Psoas muscle (tissue), 8 donors: ENCODE results near the gene JMJD1C. TPM values are rescaled to one million over a fixed set of nuclear protein-coding genes. Genes with fewer than 3 reads are reported as not detected.

Experiments
- ATAC-seq, 4 donors: fragments of 200-7000 bp; cut with Tn5 transposase; one replicate each; pipeline ENCODE4 v1.9.1; 2020; ENCODE audit warnings: moderate library complexity in 3 of 4, mild to moderate bottlenecking in 2 of 4
- DNase-seq, 2 donors: peaks; one replicate each; pipeline ENCODE4 v3.0.0-alpha.2; 2020
- H3K27ac ChIP-seq: fragments of 200-600 bp; one replicate; pipeline ENCODE4 v1.8.0; 2022
- H3K27me3 ChIP-seq, 3 donors: fragments of 200-600 bp in 1 of 3; one replicate each; pipeline versions ENCODE4 v1.6.1 to v1.8.0; 2013 to 2022; ENCODE audit warnings: low read length in 2 of 3, mild to moderate bottlenecking in 2 of 3, moderate library complexity in 1 of 3; ENCODE audit not compliant: insufficient read depth in 3 of 3
- H3K36me3 ChIP-seq, 2 donors: fragments of 200-600 bp in 1 of 2; one replicate each; pipeline versions ENCODE4 v1.6.1 to v1.8.0; 2013 to 2022; ENCODE audit warnings: low read depth in 1 of 2, mild to moderate bottlenecking in 1 of 2, moderate library complexity in 1 of 2; ENCODE audit not compliant: insufficient read depth in 1 of 2
- H3K4me1 ChIP-seq: fragments of 200-600 bp; one replicate; pipeline ENCODE4 v1.8.0; 2022
- H3K4me3 ChIP-seq: fragments of 200-600 bp; one replicate; pipeline ENCODE4 v1.8.0; 2022; ENCODE audit warnings: mild to moderate bottlenecking
- H3K9me3 ChIP-seq: fragments of 200-600 bp; one replicate; pipeline ENCODE4 v1.8.0; 2022
- WGBS, 3 donors: extraction: QIAGEN DNeasy Blood & Tissue Kit; methylation state at CpG; one replicate each; pipeline versions ENCODE4 v1.1.6 to v1.1.7; 2013; 5-methylcytosine and 5-hydroxymethylcytosine counted together
- intact Hi-C, 2 donors: fragments of 100-400 bp; cut with DNase I; formaldehyde crosslinking; loops; one replicate each; pipeline versions ENCODE4 v1.11.0 to v1.14.2; 2022
- polyA plus RNA-seq, 3 donors: library from polyadenylated mRNA; stranded (reverse); fragments of 200-250 nt; gene quantifications; one replicate each; pipeline ENCODE4 v1.2.3, GENCODE V29; 2013
- total RNA-seq, 4 donors: library from RNA; stranded (reverse); fragmentation: NEBNext Ultra II Directional in 2 of 4; extraction: Animal tissue kit (Norgen Biotek cat#: 25700) in 2 of 4; gene quantifications; one replicate each; pipeline versions ENCODE4 v1.2.1 to v1.2.4, GENCODE V29; 2021 to 2023
- TF ChIP-seq, protein P1 (sequence below): fragments of 200-600 bp; IDR thresholded peaks from one replicate; pipeline ENCODE4 v1.8.0; 2022; ENCODE audit warnings: antibody characterized with exemption
- donor health status: healthy with polysubstance abuse.
- donor health status: DM: no; HTN: no; CAD: no; lungs with moderate emphysema.
- donor health status: Bipolar disorder and iron deficiency.
- donor health status: healthy.
- donor health status: DM: yes; HTN: yes; CAD: no.
- donor health status: DM: no; HTN: no; CAD: no.
- donor health status: DM: no; HTN: no; CAD: no.
- donor health status: DM: yes; HTN: yes; CAD: no.

Gene JMJD1C
- total and polyA plus RNA-seq, 7 donors, result 17.5 to 74.4 (median 28.8) TPM

- peaks cover 43% of the 10 kb centered on the region for H3K4me1 ChIP-seq
Measured at GRCh38 chr10:63264617-63265221, 201.1 kb downstream of the JMJD1C start.

GRCh38 chr10:63262430-63263073 is 203.2 kb downstream of the JMJD1C start:
- H3K27me3 ChIP-seq, result no peaks in the 10 kb centered on the region
- DNase-seq, result no peak
- peak overlapping the region; percentile 3 for H3K4me3 ChIP-seq
- H3K9me3 ChIP-seq, result no peaks in the 10 kb centered on the region
- intact Hi-C loops, result loop anchor here (2.0 to 10.0 kb wide), 3 partner anchors 20 to 202 kb away; partner anchors contain the start of gene JMJD1C (in 1 of the 2)
- H3K36me3 ChIP-seq, result peaks cover 0 to 11% of the 10 kb centered on the region in 2 donors
- peaks cover 60% of the 10 kb centered on the region for H3K4me1 ChIP-seq
- peak overlapping the region; percentile 32 for H3K27ac ChIP-seq
- no peak for ATAC-seq
- TF ChIP-seq, protein P1, sequence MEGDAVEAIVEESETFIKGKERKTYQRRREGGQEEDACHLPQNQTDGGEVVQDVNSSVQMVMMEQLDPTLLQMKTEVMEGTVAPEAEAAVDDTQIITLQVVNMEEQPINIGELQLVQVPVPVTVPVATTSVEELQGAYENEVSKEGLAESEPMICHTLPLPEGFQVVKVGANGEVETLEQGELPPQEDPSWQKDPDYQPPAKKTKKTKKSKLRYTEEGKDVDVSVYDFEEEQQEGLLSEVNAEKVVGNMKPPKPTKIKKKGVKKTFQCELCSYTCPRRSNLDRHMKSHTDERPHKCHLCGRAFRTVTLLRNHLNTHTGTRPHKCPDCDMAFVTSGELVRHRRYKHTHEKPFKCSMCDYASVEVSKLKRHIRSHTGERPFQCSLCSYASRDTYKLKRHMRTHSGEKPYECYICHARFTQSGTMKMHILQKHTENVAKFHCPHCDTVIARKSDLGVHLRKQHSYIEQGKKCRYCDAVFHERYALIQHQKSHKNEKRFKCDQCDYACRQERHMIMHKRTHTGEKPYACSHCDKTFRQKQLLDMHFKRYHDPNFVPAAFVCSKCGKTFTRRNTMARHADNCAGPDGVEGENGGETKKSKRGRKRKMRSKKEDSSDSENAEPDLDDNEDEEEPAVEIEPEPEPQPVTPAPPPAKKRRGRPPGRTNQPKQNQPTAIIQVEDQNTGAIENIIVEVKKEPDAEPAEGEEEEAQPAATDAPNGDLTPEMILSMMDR, result no peak
- 62 to 75% (median 64%) methylated on average over 5 of the region's 5 CpGs for WGBS, 3 donors

More at GRCh38 chr10:63264617-63265221, 201.1 kb downstream of the JMJD1C start:
- Histone ChIP-seq H3K9me3 (no peaks in the 10 kb centered on the region), H3K36me3 (peaks cover 0 to 11% of the 10 kb centered on the region in 2 donors), H3K27ac (peak overlapping the region; percentile 98), H3K4me3 (peak overlapping the region; percentile 86), H3K27me3 (no peaks in the 10 kb centered on the region)
- no peak for ATAC-seq
- TF ChIP-seq, protein P1, result no peak
- no peak for DNase-seq
- intact Hi-C loops, result loop anchor here (5.0 to 10.0 kb wide), 5 partner anchors 47 to 448 kb away; partner anchors contain the start of gene JMJD1C (in 1 of the 2)

GRCh38 chr10:63261496-63261895 is 204.3 kb downstream of the JMJD1C start:
- WGBS, 3 donors, result 83 to 97% (median 90%) methylated on average over 3 of the region's 3 CpGs
- DNase-seq, result no peak

GRCh38 chr10:63260860-63261251 is 204.9 kb downstream of the JMJD1C start:
- intact Hi-C loops, result loop anchor here (5.0 to 10.0 kb wide), 2 partner anchors 44 to 204 kb away; partner anchors contain the start of gene JMJD1C (in 1 of the 2)
- ATAC-seq, result no peak
- H3K4me3 ChIP-seq, result no peak overlapping the region

More at GRCh38 chr10:63261496-63261895, 204.3 kb downstream of the JMJD1C start:
- intact Hi-C loops, result loop anchor here (5.0 to 10.0 kb wide), 2 partner anchors 44 to 203 kb away; partner anchors contain the start of gene JMJD1C (in 1 of the 2)
- TF ChIP-seq, protein P1, result no peak
- Histone ChIP-seq H3K27ac (peak overlapping the region; percentile 32), H3K9me3 (no peaks in the 10 kb centered on the region), H3K4me1 (peaks cover 71% of the 10 kb centered on the region), H3K4me3 (peak overlapping the region; percentile 3), H3K36me3 (peaks cover 0 to 11% of the 10 kb centered on the region in 2 donors), H3K27me3 (no peaks in the 10 kb centered on the region)
- ATAC-seq, result no peak

More at GRCh38 chr10:63260860-63261251, 204.9 kb downstream of the JMJD1C start:
- Histone ChIP-seq H3K36me3 (peaks cover 0 to 11% of the 10 kb centered on the region in 2 donors), H3K4me1 (peaks cover 77% of the 10 kb centered on the region), H3K27me3 (no peaks in the 10 kb centered on the region), H3K27ac (peak overlapping the region; percentile 32), H3K9me3 (no peaks in the 10 kb centered on the region)
- TF ChIP-seq, protein P1, result no peak
- DNase-seq, result no peak
- 81 to 82% (median 81%) methylated on average over 3 of the region's 3 CpGs for WGBS, 3 donors
